ENCODE results near the gene SYT2. TPM values are rescaled to one million over a fixed set of nuclear protein-coding genes. Genes with fewer than 3 reads are reported as not detected.

SYT2 gene
- total RNA-seq, 2 donors from 2014 or later = not detected

GRCh38 chr1:202685641-202686040, 24.6 kb downstream of the SYT2 start:
- intact Hi-C loops (cut with DNase I) = no loop called here
- no peak for DNase-seq (ENCODE audit: low spot score)

DNA sequence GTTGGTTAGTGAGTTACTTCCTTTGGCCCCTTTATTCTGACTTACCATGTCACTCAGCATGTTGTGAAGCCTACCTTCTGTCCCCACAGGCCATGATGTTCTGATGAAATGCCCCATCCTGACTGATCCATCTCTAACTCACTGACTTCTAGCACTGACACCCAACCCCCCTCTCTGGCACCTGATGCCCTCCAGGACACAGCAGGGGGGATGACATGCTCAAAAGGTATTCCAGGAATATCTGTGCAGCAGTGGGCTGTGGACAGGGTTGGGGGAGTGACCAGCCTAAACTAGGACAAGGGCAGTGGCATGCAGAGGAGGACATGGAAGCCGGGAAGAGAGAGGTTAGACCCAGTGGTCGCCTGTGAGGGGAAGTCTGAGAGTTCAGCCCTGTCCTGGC, 25.5 kb downstream of the SYT2 start:
- intact Hi-C loops (cut with DNase I) = no loop called here
- no peak for DNase-seq (ENCODE audit: low spot score)

GRCh38 chr1:202683029-202683428, 27.2 kb downstream of the SYT2 start:
- DNase-seq (ENCODE audit: low spot score) = no peak
- intact Hi-C loops (cut with DNase I) = no loop called here

- intact Hi-C loops (cut with DNase I) = no loop called here
- no peak for DNase-seq (ENCODE audit: low spot score)
These were observed 27.8 kb downstream of the SYT2 start for GRCh38 chr1:202682477-202682876.

DNA sequence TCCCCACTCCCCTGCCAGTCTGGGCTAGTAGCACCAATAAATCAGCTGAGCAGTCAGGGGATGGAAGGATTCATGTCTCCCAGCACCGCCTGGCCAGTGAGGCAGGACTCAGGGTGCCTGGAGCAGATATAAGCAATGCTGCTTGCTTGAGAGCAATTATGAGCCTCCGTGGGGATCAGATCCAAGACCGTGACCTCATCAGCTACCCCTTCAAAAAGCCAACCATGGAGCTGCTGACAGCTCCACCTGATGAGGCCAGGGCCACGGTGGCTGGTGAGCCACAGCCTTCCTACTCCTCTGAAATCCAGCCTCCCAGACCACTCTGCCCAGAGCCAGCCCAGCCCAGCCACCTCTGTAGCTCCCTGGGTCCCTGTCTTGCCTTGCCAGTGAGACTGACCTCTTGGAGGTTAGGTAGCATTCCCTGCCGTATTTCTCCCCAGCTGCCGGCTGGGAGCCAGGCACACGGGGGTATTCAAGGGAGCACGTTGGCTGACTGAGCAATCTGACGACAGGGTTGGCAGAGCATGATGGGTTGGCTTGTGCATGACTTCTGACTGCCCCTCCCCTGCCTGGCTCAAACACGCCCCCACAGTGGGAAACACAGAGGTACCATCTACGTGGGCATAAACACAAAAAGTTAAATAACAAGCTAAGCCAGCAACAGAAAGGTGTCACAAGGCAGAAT, 28.4 kb downstream of the SYT2 start:
- intact Hi-C loops (cut with DNase I) = loop anchor here in 1 of 2 donors (2.0 kb wide), 1 partner anchor 13 kb away; no protein-coding TSS in a partner anchor
- DNase-seq (ENCODE audit: low spot score) = no peak

DNA sequence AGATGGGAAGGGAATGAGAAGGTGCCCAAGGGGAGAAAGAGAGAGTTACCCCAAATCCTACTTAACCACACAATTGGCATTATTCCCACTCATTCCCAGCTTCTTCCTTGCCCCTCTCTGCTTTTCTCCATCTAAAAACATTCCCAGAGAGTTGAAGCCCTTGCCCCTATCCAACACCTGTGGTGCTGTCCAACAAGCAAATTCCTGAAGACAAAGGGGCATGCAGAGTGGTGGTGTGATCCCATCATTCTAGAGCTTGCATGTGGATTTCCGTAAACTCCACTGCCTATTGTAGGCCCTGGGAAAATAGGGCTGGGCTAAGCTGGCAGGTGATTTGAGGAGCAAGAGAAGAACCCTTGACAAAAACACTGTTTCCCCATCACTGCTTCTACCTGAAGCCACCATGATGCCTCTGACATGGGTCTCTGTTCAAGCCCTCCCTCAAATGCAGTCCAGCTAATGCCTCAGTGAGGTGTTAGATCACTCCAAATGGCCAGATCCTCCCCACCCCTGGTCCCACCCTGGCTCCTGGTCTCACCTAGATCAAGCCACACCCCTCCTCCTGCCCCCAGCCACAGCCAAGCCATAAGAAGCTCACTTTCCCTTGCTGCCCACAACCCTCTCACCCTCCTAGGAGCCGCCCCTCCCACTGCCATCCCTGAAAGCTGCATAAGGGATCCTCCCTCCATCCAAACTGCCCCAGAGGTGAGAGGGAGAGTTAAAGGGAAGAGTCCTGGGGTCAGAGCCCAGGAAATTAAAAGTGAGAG, 29.5 kb downstream of the SYT2 start:
- intact Hi-C loops (cut with DNase I) = loop anchor here in 1 of 2 donors (2.0 kb wide), 1 partner anchor 14 kb away; no protein-coding TSS in a partner anchor
- no peak for DNase-seq (ENCODE audit: low spot score)

GRCh38 chr1:202679406-202680177, 30.7 kb downstream of the SYT2 start:
- DNase-seq (ENCODE audit: low spot score) = no peak
- intact Hi-C loops (cut with DNase I) = loop anchor here in 1 of 2 donors (2.0 kb wide), 1 partner anchor 15 kb away; no protein-coding TSS in a partner anchor

- intact Hi-C loops (cut with DNase I) = no loop called here
- no peak for DNase-seq (ENCODE audit: low spot score)
These were observed 32.8 kb downstream of the SYT2 start for GRCh38 chr1:202677433-202677832.

DNA sequence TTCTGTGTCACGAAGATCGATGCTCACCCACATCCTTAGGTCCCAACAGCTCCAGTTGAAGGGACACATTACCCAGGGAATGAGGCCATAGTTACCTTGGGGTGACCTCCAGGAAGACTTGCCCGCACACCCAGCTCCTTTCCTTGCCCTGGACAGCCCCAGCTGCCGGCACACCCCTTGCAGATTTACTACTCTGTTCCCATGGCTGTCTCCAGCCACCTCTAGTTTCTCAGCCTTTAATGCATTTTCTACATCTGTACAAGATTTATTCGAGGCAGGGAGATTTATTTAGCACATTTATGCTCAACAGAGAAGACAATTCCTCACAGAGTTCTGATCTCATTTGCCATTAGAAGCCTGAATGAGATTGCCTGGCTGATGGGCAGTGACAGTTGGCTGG, 36.7 kb downstream of the SYT2 start:
- intact Hi-C loops (cut with DNase I) = no loop called here
- no peak for DNase-seq (ENCODE audit: low spot score)

DNA sequence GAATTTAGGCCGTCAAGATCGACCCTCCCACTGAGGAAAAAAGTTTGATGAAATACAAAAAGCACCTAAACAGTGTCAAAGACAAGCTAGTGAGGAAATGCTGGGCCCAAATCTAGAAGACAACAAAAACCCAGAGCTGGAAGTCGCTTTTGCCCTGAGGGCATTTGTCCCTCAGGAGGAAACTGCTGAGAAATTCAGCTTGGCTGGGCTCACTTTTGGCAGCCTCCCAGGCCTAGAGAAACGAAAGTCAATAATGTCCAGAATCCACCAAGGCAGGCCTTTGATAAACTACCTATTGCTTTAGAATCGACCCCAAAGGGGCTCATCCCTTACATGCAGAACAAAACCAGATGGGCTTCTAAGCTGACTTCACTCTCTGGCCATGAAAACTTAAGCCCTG, 38.9 kb downstream of the SYT2 start:
- intact Hi-C loops (cut with DNase I) = no loop called here
- DNase-seq (ENCODE audit: low spot score) = no peak

GRCh38 chr1:202665417-202665816, 44.8 kb downstream of the SYT2 start:
- DNase-seq (ENCODE audit: low spot score) = no peak
- intact Hi-C loops (cut with DNase I) = no loop called here

- DNase-seq (ENCODE audit: low spot score) = no peak
- intact Hi-C loops (cut with DNase I) = no loop called here
These were observed 46.2 kb downstream of the SYT2 start for GRCh38 chr1:202664083-202664482.

GRCh38 chr1:202663131-202663530, 47.1 kb downstream of the SYT2 start:
- intact Hi-C loops (cut with DNase I) = no loop called here

DNA sequence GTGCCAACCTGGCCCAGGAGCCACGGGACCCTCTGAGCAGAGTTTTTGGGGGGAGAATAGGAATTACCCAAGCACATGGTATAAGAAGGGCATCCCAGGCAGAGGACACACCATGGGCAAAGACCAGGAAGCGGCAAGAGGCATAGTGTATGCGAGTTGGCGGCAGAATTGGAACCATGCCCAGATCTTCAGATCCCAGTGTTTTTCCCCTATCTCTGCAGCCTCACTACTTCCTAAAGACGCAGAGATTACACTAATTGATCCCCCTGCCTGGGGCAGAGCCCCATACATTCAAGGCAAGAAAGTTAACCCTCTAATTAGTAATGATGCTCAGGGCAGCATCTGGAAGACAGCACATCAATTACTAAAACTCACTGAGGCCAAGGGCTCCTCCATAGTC, 48.2 kb downstream of the SYT2 start:
- intact Hi-C loops (cut with DNase I) = no loop called here
- DNase-seq (ENCODE audit: low spot score) = no peak

More at GRCh38 chr1:202663131-202663530, 47.1 kb downstream of the SYT2 start:
- no peak for DNase-seq (ENCODE audit: low spot score)

GRCh38 chr1:202661136-202661845, 49.0 kb downstream of the SYT2 start:
- no peak for DNase-seq (ENCODE audit: low spot score)
- intact Hi-C loops (cut with DNase I) = no loop called here

- intact Hi-C loops (cut with DNase I) = loop anchor here in 1 of 2 donors (1.0 kb wide), 1 partner anchor 45 kb away; no protein-coding TSS in a partner anchor
- no peak for DNase-seq (ENCODE audit: low spot score)
These were observed 50.3 kb downstream of the SYT2 start for GRCh38 chr1:202659974-202660373.

- DNase-seq (ENCODE audit: low spot score) = no peak
- intact Hi-C loops (cut with DNase I) = loop anchor here in 1 of 2 donors (1.0 kb wide), 1 partner anchor 44 kb away; no protein-coding TSS in a partner anchor
These were observed 50.7 kb downstream of the SYT2 start for GRCh38 chr1:202659541-202659940.

DNA sequence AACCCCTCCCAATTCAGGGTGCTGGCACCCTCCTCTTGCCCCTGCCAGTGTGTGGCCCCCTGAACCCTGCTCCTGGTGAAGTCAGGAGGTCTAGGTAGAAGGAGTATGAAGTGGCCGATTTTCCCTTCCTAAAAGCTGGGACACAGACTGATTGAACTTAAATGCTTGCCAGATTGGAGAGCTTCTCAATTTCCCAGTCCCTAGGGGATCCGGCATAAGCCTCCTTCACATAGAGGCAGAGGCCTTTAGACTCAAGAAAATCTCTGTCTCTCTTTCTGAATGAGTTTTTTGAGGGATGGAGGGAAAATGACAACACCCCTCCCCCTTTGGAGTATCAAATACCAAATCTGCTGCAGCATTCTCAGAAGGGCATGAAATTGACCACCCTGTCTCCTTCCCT, 51.5 kb downstream of the SYT2 start:
- intact Hi-C loops (cut with DNase I) = loop anchor here in 1 of 2 donors (1.0 kb wide), 1 partner anchor 43 kb away; no protein-coding TSS in a partner anchor
- DNase-seq (ENCODE audit: low spot score) = no peak

GRCh38 chr1:202658251-202658759, 51.9 kb downstream of the SYT2 start:
- DNase-seq (ENCODE audit: low spot score) = no peak
- intact Hi-C loops (cut with DNase I) = no loop called here

Measured in posterior vena cava (tissue), 2 donors.